Keratinocyte (primary cell): ENCODE data around the gene CMKLR1. TPM values are rescaled to one million over a fixed set of nuclear protein-coding genes. Genes with fewer than 3 reads are reported as not detected.

Experiments used
- DNase-seq: peaks from one replicate; pipeline ENCODE4 v3.0.0-alpha.2; 2011; ENCODE audit warnings: low read depth, missing footprints, low spot score
- FAIRE-seq: peaks from 2 replicates; lab custom pipeline; 2011; peaks lifted over from hg19 to GRCh38; lab: Jason Lieb, UNC
- H2AFZ ChIP-seq: 2 replicates; pipeline ENCODE4 v1.6.0; 2012; ENCODE audit warnings: low read length, control low read depth, inconsistent platforms; ENCODE audit not compliant: control insufficient read depth
- H3K27ac ChIP-seq: 2 replicates; pipeline ENCODE4 v1.5.1; 2011; ENCODE audit warnings: low read length; ENCODE audit not compliant: control insufficient read depth, insufficient read depth
- H3K27me3 ChIP-seq: 3 replicates; pipeline ENCODE4 v1.6.0; 2011; ENCODE audit warnings: low read length; ENCODE audit not compliant: control insufficient read depth, insufficient read depth; ENCODE audit errors: extremely low read depth
- H3K36me3 ChIP-seq, 2 experiments: 2 replicates in 1 of 2; 3 replicates in 1 of 2; pipeline ENCODE4 v1.5.1; 2011; ENCODE audit warnings: low read length in 2 of 2, mild to moderate bottlenecking in 1 of 2; ENCODE audit not compliant: control insufficient read depth in 2 of 2, insufficient read depth in 2 of 2; ENCODE audit errors: extremely low read depth in 1 of 2
- H3K4me1 ChIP-seq: 3 replicates; pipeline ENCODE4 v1.5.1; 2011; ENCODE audit warnings: low read length; ENCODE audit not compliant: control insufficient read depth, insufficient read depth; ENCODE audit errors: extremely low read depth
- H3K4me2 ChIP-seq: 3 replicates; pipeline ENCODE4 v1.6.0; 2011; ENCODE audit warnings: low read depth, low read length; ENCODE audit not compliant: control insufficient read depth, insufficient read depth; ENCODE audit errors: extremely low read depth
- H3K4me3 ChIP-seq, 3 experiments: fragments of 200-600 bp in 1 of 3; sonication (generic) in 1 of 3; 2 replicates in 2 of 3; 3 replicates in 1 of 3; pipeline ENCODE4 v1.5.1; 2011 to 2016; ENCODE audit warnings: low read length in 3 of 3, mild to moderate bottlenecking in 3 of 3, control low read depth in 2 of 3, inconsistent platforms in 1 of 3, low read depth in 1 of 3, mixed read lengths in 1 of 3, mixed run types in 1 of 3, moderate library complexity in 1 of 3; ENCODE audit not compliant: control insufficient read depth in 2 of 3, insufficient read depth in 2 of 3; ENCODE audit errors: extremely low read depth in 1 of 3
- H3K79me2 ChIP-seq: 2 replicates; pipeline ENCODE4 v1.6.0; 2012; ENCODE audit warnings: low read length; ENCODE audit not compliant: control insufficient read depth, insufficient read depth
- H3K9ac ChIP-seq: 3 replicates; pipeline ENCODE4 v1.6.0; 2011; ENCODE audit warnings: low read length; ENCODE audit not compliant: control insufficient read depth, insufficient read depth; ENCODE audit errors: extremely low read depth
- H3K9me1 ChIP-seq: 3 replicates; pipeline ENCODE4 v1.6.0; 2011; ENCODE audit warnings: low read length; ENCODE audit not compliant: control insufficient read depth, insufficient read depth; ENCODE audit errors: extremely low read depth
- H3K9me3 ChIP-seq: 2 replicates; pipeline ENCODE4 v1.5.1; 2012; ENCODE audit warnings: low read depth, low read length; ENCODE audit not compliant: control insufficient read depth
- H4K20me1 ChIP-seq: 3 replicates; pipeline ENCODE4 v1.6.0; 2011; ENCODE audit warnings: low read length; ENCODE audit not compliant: control insufficient read depth, insufficient read depth; ENCODE audit errors: extremely low read depth
- CTCF ChIP-seq, 3 experiments: IDR thresholded peaks in 1 of 3; conservative IDR thresholded peaks in 1 of 3; optimal IDR thresholded peaks in 1 of 3; 2 replicates in 2 of 3; 3 replicates in 1 of 3; pipeline versions ENCODE3 to v1.5.1; 2011; ENCODE audit warnings: low read length in 3 of 3, mild to moderate bottlenecking in 3 of 3, moderate library complexity in 2 of 3, control low read depth in 1 of 3, inconsistent platforms in 1 of 3; ENCODE audit not compliant: insufficient read depth in 2 of 3; ENCODE audit errors: extremely low read depth in 1 of 3
- EZH2 ChIP-seq: IDR thresholded peaks from one replicate; pipeline ENCODE4 v1.6.1; 2012; ENCODE audit warnings: inconsistent platforms, mild to moderate bottlenecking, low read length, moderate library complexity
- dilution Hi-C: fragments of 300-500 bp; cut with MboI; formaldehyde crosslinking; loops from one replicate; pipeline ENCODE4 v1.7.0; 2020; ENCODE audit warnings: low sequenced_read_pairs; ENCODE audit not compliant: extremely low pct_ligation_motif_present
- polyA plus RNA-seq, 5 experiments: library from polyadenylated mRNA; depleted of rRNA in 3 of 5; stranded (reverse) in 3 of 5; stranded (forward) in 1 of 5; unstranded in 1 of 5; fragments of >200 nt; gene quantifications; 1 replicate in 1 of 5; 2 replicates in 3 of 5; 3 replicates in 1 of 5; pipeline versions ENCODE4 v1.2.1 to v1.2.3, GENCODE V29; 2011 to 2012; ENCODE audit warnings: missing spikeins in 2 of 5, low read depth in 1 of 5, low replicate concordance in 1 of 5

CMKLR1 gene
- polyA plus RNA-seq, 1 donor (not counting 4 experiments of a cell fraction or from before 2014, with no cell fraction given): not detected

GRCh38 chr12:108284163-108284562 lies 54.9 kb downstream of the CMKLR1 start:
- Histone ChIP-seq H3K27ac (no peak overlapping the region), H4K20me1 (no peaks in the 10 kb centered on the region), H3K79me2 (no peaks in the 10 kb centered on the region), H3K9ac (no peak overlapping the region), H3K36me3 (no peaks in the 10 kb centered on the region), H3K27me3 (no peaks in the 10 kb centered on the region), H3K4me2 (no peak overlapping the region), H2AFZ (no peak overlapping the region), H3K4me1 (no peaks in the 10 kb centered on the region), H3K9me1 (no peaks in the 10 kb centered on the region), H3K9me3 (no peaks in the 10 kb centered on the region), H3K4me3 (no peak overlapping the region)
- TF ChIP-seq EZH2 (no peak), CTCF (optimal IDR thresholded peaks at IDR 0.05 in 1 of 3, IDR thresholded peaks at IDR 0.05 in 1 of 3, conservative IDR thresholded peaks at IDR 0.05 in 1 of 3; ENCODE audit: extremely low read depth in 1 of 3, insufficient read depth in 2 of 3, low read length in 3 of 3) (no peak)
- no peak for FAIRE-seq
- dilution Hi-C loops: no loop called here
- no peak for DNase-seq

- Histone ChIP-seq H3K9me3 (no peaks in the 10 kb centered on the region), H3K27ac (no peak overlapping the region), H3K4me1 (no peaks in the 10 kb centered on the region), H3K36me3 (no peaks in the 10 kb centered on the region), H3K4me2 (no peak overlapping the region), H3K79me2 (no peaks in the 10 kb centered on the region), H2AFZ (no peak overlapping the region), H4K20me1 (no peaks in the 10 kb centered on the region), H3K9ac (no peak overlapping the region), H3K4me3 (no peak overlapping the region), H3K9me1 (no peaks in the 10 kb centered on the region), H3K27me3 (no peaks in the 10 kb centered on the region)
- TF ChIP-seq EZH2: no peak
- no peak for TF ChIP-seq CTCF (optimal IDR thresholded peaks at IDR 0.05 in 1 of 3, IDR thresholded peaks at IDR 0.05 in 1 of 3, conservative IDR thresholded peaks at IDR 0.05 in 1 of 3; ENCODE audit: extremely low read depth in 1 of 3, insufficient read depth in 2 of 3, low read length in 3 of 3)
- DNase-seq (no peak), FAIRE-seq (no peak)
- dilution Hi-C loops: no loop called here
Measured at GRCh38 chr12:108282676-108283075, 56.4 kb downstream of the CMKLR1 start.
